Lung (tissue), 12 donors: ENCODE measurements around the gene FAM184B. TPM values are rescaled to one million over a fixed set of nuclear protein-coding genes. Genes with fewer than 3 reads are reported as not detected.

Experiments used
- ATAC-seq: fragments of 200-7000 bp; cut with Tn5 transposase; one replicate; pipeline ENCODE4 v1.9.1; 2020; ENCODE audit warnings: moderate number of reproducible peaks; ENCODE audit not compliant: insufficient read depth, low FRiP score
- DNase-seq, 3 donors: peaks; one replicate each; pipeline ENCODE4 v3.0.0-alpha.2; 2013 to 2017
- H3K27ac ChIP-seq, 2 donors: one replicate each; pipeline ENCODE4 v1.5.1; 2013; ENCODE audit warnings: mild to moderate bottlenecking in 2 of 2, moderate library complexity in 2 of 2, control low read depth in 1 of 2, inconsistent platforms in 1 of 2, low read depth in 1 of 2, low read length in 1 of 2
- H3K27me3 ChIP-seq, 3 donors: one replicate each; pipeline ENCODE4 v1.5.1; 2013; ENCODE audit warnings: low read length in 2 of 3; ENCODE audit not compliant: control insufficient read depth in 3 of 3, insufficient read depth in 3 of 3
- H3K36me3 ChIP-seq, 4 donors: one replicate each; pipeline ENCODE4 v1.5.1; 2013; ENCODE audit warnings: low read length in 4 of 4, mild to moderate bottlenecking in 1 of 4, moderate library complexity in 1 of 4; ENCODE audit not compliant: control insufficient read depth in 4 of 4, insufficient read depth in 4 of 4
- H3K4me1 ChIP-seq, 5 donors: one replicate each; pipeline ENCODE4 v1.5.1; 2013; ENCODE audit warnings: low read length in 5 of 5, mild to moderate bottlenecking in 2 of 5, moderate library complexity in 1 of 5; ENCODE audit not compliant: control insufficient read depth in 5 of 5, insufficient read depth in 5 of 5
- H3K4me3 ChIP-seq: one replicate; pipeline ENCODE4 v1.5.1; 2013; ENCODE audit warnings: mild to moderate bottlenecking, control low read depth, moderate library complexity
- H3K9ac ChIP-seq, 2 donors: one replicate each; pipeline ENCODE4 v1.5.1; 2013; ENCODE audit warnings: low read length in 2 of 2, control low read depth in 1 of 2; ENCODE audit not compliant: insufficient read depth in 1 of 2
- H3K9me3 ChIP-seq, 4 donors: one replicate each; pipeline ENCODE4 v1.5.1; 2013; ENCODE audit warnings: low read length in 3 of 4, mild to moderate bottlenecking in 1 of 4, moderate library complexity in 1 of 4; ENCODE audit not compliant: control insufficient read depth in 4 of 4, insufficient read depth in 3 of 4
- WGBS, 2 donors: extraction: QIAGEN DNeasy Blood & Tissue Kit; methylation state at CpG; one replicate each; pipeline ENCODE4 v1.1.7; 2013; 5-methylcytosine and 5-hydroxymethylcytosine counted together
- polyA plus RNA-seq, 2 donors: library from polyadenylated mRNA; stranded (reverse); fragments of 200-250 nt; gene quantifications; one replicate each; pipeline ENCODE4 v1.2.1, GENCODE V29; 2013
- total RNA-seq, 2 donors: library from RNA; depleted of rRNA in 1 of 2; stranded (reverse); fragments of >200 nt in 1 of 2; gene quantifications; one replicate each; pipeline ENCODE4 v1.2.1, GENCODE V29; 2014 to 2021
- TF ChIP-seq, protein P1 (sequence below): IDR thresholded peaks from 2 replicates; pipeline ENCODE4 v1.5.1; 2012; ENCODE audit warnings: mild to moderate bottlenecking; ENCODE audit errors: control extremely low read depth, extremely low read depth
- donor health status: control.
- donor health status: control.
- donor health status: Bipolar disorder and iron deficiency.
- donor health status: healthy.
- donor health status: DM: yes; HTN: yes; CAD: no.

FAM184B gene
- total and polyA plus RNA-seq, 4 donors, result 0.06 to 0.18 (median 0.09) TPM

DNA sequence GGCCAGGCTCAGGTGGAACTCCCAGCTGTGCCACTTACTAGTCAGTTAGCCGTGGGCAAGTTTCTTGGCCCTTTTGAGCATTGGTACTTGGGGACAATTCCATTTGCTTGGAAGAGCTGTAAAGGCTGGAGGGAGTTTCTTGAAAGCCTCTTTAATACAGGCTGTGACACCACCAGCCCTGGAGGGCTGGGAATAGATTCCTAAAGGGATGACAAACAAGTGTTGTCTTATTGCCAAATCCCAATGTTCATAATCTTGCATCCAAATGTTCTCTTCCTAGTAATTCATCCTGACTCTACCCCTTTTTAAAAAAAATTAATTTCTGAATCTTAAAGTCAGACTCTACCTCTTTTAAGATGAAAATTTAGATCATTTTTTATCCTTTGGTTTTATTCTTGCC is 181.6 kb downstream of the FAM184B start:
- no peaks in the 10 kb centered on the region for H3K9me3 ChIP-seq
- no peaks in the 10 kb centered on the region for H3K27me3 ChIP-seq
- DNase-seq (no peak), ATAC-seq (no peak)
- H3K36me3 ChIP-seq, result peaks cover 19 to 40% (median 31%) of the 10 kb centered on the region in 4 donors
- H3K4me3 ChIP-seq, result no peak overlapping the region
- no peak overlapping the region for H3K27ac ChIP-seq
- no peak overlapping the region for H3K9ac ChIP-seq
- WGBS, 2 donors, result 99 to 100% methylated on average over 1 of the region's 1 CpG
- TF ChIP-seq, protein P1, sequence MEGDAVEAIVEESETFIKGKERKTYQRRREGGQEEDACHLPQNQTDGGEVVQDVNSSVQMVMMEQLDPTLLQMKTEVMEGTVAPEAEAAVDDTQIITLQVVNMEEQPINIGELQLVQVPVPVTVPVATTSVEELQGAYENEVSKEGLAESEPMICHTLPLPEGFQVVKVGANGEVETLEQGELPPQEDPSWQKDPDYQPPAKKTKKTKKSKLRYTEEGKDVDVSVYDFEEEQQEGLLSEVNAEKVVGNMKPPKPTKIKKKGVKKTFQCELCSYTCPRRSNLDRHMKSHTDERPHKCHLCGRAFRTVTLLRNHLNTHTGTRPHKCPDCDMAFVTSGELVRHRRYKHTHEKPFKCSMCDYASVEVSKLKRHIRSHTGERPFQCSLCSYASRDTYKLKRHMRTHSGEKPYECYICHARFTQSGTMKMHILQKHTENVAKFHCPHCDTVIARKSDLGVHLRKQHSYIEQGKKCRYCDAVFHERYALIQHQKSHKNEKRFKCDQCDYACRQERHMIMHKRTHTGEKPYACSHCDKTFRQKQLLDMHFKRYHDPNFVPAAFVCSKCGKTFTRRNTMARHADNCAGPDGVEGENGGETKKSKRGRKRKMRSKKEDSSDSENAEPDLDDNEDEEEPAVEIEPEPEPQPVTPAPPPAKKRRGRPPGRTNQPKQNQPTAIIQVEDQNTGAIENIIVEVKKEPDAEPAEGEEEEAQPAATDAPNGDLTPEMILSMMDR, result no peak
- H3K4me1 ChIP-seq, result no peaks in the 10 kb centered on the region

DNA sequence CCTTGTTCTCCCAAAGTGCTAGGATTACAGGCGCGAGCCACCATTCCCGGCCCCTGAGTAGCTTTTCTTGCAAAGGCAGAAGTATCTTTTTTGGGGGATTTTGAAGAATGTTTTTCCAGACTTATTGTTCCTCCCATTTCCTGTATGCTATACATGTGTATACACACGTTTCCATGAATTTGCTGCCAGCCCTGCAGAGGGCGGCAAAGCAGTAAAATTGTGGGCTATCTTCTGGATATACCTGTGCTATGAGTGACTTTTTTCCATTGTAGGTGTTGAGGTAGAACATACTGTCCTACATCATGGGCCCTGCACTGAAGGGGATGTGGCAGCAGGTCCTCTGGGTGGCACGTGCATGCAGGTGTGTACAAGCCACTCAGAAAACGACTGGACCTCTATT is 183.9 kb downstream of the FAM184B start:
- peaks cover 23 to 45% (median 37%) of the 10 kb centered on the region in 4 donors for H3K36me3 ChIP-seq
- no peaks in the 10 kb centered on the region for H3K9me3 ChIP-seq
- H3K9ac ChIP-seq, result no peak overlapping the region
- DNase-seq (peak in 1 of 3 donors; percentile 21), ATAC-seq (no peak)
- no peaks in the 10 kb centered on the region for H3K27me3 ChIP-seq
- TF ChIP-seq, protein P1, result no peak
- H3K4me3 ChIP-seq, result no peak overlapping the region
- H3K27ac ChIP-seq, result no peak overlapping the region
- H3K4me1 ChIP-seq, result peaks cover 0 to 3% (median 0%) of the 10 kb centered on the region in 5 donors
- 72 to 80% methylated on average over 7 of the region's 7 CpGs for WGBS, 2 donors

DNA sequence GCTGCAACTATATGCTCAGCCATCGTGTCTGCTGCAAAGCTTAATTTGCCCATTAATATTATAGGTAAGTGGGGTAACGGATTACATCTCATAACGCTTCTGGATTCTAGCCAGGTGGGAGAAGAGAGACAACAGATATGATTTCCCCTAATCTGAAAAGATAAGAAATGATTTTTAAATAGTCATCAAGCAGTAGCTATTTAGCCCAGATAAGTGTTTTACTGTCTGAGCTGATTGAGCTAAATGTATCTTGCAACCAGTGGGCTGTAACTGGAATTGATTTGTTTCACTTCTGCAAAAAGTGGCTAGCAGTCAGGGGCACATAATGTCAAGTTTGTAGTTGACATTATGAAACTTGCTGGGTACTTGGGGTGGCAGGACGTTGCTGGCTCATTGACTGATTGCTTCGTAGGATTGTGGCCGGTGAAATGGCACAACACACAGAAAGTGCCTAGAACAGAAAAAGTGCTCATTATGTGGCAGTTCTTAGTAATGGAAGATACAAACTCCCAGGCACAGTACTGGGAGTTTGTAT is 185.9 kb downstream of the FAM184B start:
- no peak overlapping the region for H3K27ac ChIP-seq
- no peaks in the 10 kb centered on the region for H3K27me3 ChIP-seq
- H3K4me3 ChIP-seq, result no peak overlapping the region
- peak; percentile 67 for ATAC-seq
- no peaks in the 10 kb centered on the region for H3K9me3 ChIP-seq
- peaks cover 0 to 3% (median 0%) of the 10 kb centered on the region in 5 donors for H3K4me1 ChIP-seq
- DNase-seq, result no peak
- peaks cover 20 to 50% (median 31%) of the 10 kb centered on the region in 4 donors for H3K36me3 ChIP-seq
- TF ChIP-seq, protein P1, result no peak
- H3K9ac ChIP-seq, result no peak overlapping the region
- 62 to 79% methylated on average over 6 of the region's 6 CpGs for WGBS, 2 donors

DNA sequence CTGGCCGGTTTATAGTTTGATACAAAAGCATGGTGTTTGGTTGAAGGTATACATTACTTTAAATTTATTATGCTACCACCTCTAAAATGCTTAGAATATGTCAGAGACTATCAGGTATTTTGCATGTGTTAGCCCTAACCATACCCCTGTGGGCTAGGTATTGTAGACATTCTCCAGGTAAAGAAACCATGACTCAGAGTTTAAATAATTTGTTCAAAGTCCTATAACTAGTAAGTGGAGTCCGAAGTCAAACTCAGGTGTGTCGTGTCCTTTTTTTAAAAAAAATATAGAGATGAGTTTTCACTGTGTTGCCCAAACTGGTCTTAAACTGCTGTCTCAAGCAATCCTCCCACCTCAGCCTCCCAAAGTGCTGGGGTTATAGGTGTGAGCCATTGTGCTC is 192.1 kb downstream of the FAM184B start:
- no peak for ATAC-seq
- 94 to 98% methylated on average over 3 of the region's 3 CpGs for WGBS, 2 donors
- peaks cover 0 to 2% (median 0%) of the 10 kb centered on the region in 5 donors for H3K4me1 ChIP-seq
- no peaks in the 10 kb centered on the region for H3K27me3 ChIP-seq
- TF ChIP-seq, protein P1, result no peak
- peaks cover 13 to 40% (median 34%) of the 10 kb centered on the region in 4 donors for H3K36me3 ChIP-seq
- H3K27ac ChIP-seq, result no peak overlapping the region
- DNase-seq, result no peak
- no peaks in the 10 kb centered on the region for H3K9me3 ChIP-seq
- H3K4me3 ChIP-seq, result no peak overlapping the region
- no peak overlapping the region for H3K9ac ChIP-seq
